ENCODE data around the gene UBC.
A peak's percentile ranks its signal among the peaks of the same experiment; 100 is the strongest.

Gene UBC

DNA sequence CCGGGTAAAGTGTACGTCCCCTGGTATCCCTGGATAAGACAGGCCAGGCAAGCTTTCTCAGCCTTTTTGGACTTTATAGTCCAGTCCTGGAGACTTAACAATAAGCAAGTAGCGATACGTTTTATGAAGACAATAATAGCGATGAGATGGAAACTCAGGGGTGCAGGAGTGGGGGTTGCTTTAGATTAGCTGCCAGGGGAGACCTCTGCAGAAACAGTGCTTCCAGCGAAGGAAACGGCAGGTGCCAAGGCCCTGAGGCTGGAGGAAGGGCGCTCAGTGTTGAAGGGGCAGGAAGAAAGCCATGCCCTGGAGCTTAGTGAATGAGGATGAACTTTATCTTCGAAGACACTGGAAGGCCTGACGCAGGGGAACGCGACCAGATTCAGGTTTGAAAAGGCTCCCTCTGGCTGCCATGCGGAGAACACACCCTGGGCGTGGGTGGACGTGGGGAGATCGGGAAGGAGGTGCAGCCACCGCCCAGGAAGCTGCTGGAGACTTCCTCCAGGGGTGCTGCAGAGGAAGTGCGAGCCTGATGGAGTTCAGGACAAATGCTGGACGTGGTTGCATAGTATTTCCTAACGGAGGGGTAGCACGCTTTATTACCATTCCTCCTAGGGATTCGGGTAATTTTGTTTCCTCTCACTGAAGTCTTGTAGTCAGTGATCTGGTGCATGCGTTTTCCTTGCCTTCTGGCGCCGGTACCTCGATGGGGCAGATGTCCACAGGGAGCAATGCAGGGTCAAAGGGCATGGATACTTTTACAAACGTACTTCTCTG, 26.1 kb upstream of the UBC start (continued):
- TF ChIP-seq KLF9 (tag by site-specific recombination; IDR thresholded peaks at IDR 0.05; ENCODE audit: low read depth) (peak; percentile 55; the same call in 1 of the 2 replicates), ZBTB10 (tag by site-specific recombination; IDR thresholded peaks at IDR 0.05) (peak; percentile 93), ZNF544 (tag by site-specific recombination; IDR thresholded peaks at IDR 0.05) (no peak), ZNF211 (tag by site-specific recombination; IDR thresholded peaks at IDR 0.05; ENCODE audit: low read depth) (no peak), ZNF707 (tag by site-specific recombination; IDR thresholded peaks at IDR 0.05) (no peak), ZNF426 (tag by site-specific recombination; IDR thresholded peaks at IDR 0.05) (no peak), ZNF155 (tag by site-specific recombination; IDR thresholded peaks at IDR 0.05) (no peak), ZNF157 (tag by site-specific recombination; IDR thresholded peaks at IDR 0.05) (no peak), OSR2 (tag by site-specific recombination; IDR thresholded peaks at IDR 0.05) (peak; percentile 65), ZNF16 (tag by site-specific recombination; IDR thresholded peaks at IDR 0.05; ENCODE audit: low read depth) (peak; percentile 9; the same call in 1 of the 2 replicates), ZNF518A (tag by site-specific recombination; conservative IDR thresholded peaks at IDR 0.05; ENCODE audit: low read depth) (no peak), ZNF121 (tag by site-specific recombination; IDR thresholded peaks at IDR 0.05) (peak; percentile 19; the same call in 1 of the 2 replicates), KLF10 (tag by site-specific recombination; IDR thresholded peaks at IDR 0.05) (no peak), ZNF654 (tag by site-specific recombination; IDR thresholded peaks at IDR 0.05; ENCODE audit: low read depth) (peak; percentile 9; the same call in 1 of the 2 replicates), WT1 (tag by site-specific recombination; IDR thresholded peaks at IDR 0.05) (no peak), ZNF670 (tag by site-specific recombination; IDR thresholded peaks at IDR 0.05; ENCODE audit: low read depth) (no peak), ZNF555 (tag by site-specific recombination; conservative IDR thresholded peaks at IDR 0.05) (no peak), ZNF324 (tag by site-specific recombination; IDR thresholded peaks at IDR 0.05) (no peak), SALL2 (tag by site-specific recombination; IDR thresholded peaks at IDR 0.05; ENCODE audit: borderline replicate concordance) (no peak), ZNF610 (tag by site-specific recombination; IDR thresholded peaks at IDR 0.05; ENCODE audit: borderline replicate concordance) (0 out of 2 replicates have a peak, but pooled peaks have one; percentile 41), ZNF48 (tag by site-specific recombination; IDR thresholded peaks at IDR 0.05) (no peak), GFI1B (tag by site-specific recombination; IDR thresholded peaks at IDR 0.05) (no peak), ZSCAN23 (tag by site-specific recombination; IDR thresholded peaks at IDR 0.05) (no peak), HOXD13 (CRISPR knock-in tag; IDR thresholded peaks at IDR 0.05; ENCODE audit: borderline replicate concordance) (no peak), ZEB2 (tag by site-specific recombination; IDR thresholded peaks at IDR 0.05) (peak; percentile 33)
- TF ChIP-seq, protein P1, sequence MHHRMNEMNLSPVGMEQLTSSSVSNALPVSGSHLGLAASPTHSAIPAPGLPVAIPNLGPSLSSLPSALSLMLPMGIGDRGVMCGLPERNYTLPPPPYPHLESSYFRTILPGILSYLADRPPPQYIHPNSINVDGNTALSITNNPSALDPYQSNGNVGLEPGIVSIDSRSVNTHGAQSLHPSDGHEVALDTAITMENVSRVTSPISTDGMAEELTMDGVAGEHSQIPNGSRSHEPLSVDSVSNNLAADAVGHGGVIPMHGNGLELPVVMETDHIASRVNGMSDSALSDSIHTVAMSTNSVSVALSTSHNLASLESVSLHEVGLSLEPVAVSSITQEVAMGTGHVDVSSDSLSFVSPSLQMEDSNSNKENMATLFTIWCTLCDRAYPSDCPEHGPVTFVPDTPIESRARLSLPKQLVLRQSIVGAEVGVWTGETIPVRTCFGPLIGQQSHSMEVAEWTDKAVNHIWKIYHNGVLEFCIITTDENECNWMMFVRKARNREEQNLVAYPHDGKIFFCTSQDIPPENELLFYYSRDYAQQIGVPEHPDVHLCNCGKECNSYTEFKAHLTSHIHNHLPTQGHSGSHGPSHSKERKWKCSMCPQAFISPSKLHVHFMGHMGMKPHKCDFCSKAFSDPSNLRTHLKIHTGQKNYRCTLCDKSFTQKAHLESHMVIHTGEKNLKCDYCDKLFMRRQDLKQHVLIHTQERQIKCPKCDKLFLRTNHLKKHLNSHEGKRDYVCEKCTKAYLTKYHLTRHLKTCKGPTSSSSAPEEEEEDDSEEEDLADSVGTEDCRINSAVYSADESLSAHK (tag by site-specific recombination; IDR thresholded peaks at IDR 0.05): 0 out of 2 replicates have a peak, but pooled peaks have one; percentile 13
- TF ChIP-seq, protein P2, sequence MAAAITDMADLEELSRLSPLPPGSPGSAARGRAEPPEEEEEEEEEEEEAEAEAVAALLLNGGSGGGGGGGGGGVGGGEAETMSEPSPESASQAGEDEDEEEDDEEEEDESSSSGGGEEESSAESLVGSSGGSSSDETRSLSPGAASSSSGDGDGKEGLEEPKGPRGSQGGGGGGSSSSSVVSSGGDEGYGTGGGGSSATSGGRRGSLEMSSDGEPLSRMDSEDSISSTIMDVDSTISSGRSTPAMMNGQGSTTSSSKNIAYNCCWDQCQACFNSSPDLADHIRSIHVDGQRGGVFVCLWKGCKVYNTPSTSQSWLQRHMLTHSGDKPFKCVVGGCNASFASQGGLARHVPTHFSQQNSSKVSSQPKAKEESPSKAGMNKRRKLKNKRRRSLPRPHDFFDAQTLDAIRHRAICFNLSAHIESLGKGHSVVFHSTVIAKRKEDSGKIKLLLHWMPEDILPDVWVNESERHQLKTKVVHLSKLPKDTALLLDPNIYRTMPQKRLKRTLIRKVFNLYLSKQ (tag by site-specific recombination; IDR thresholded peaks at IDR 0.05; ENCODE audit: borderline replicate concordance): no peak
- TF ChIP-seq, protein P3, sequence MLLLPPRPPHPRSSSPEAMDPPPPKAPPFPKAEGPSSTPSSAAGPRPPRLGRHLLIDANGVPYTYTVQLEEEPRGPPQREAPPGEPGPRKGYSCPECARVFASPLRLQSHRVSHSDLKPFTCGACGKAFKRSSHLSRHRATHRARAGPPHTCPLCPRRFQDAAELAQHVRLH (tag by site-specific recombination; IDR thresholded peaks at IDR 0.05): peak; percentile 8; the same call in 1 of the 2 replicates

Measured in HEK293 (cell line).